Adrenal gland (tissue), 5 donors: ENCODE data around the gene TTC33.

ENCODE experiments used
- POLR2A ChIP-seq, 2 donors: fragments of 450-650 bp; IDR thresholded peaks; one replicate each; pipeline ENCODE4 v1.6.1; 2017; ENCODE audit warnings: antibody characterized with exemption in 2 of 2, mild to moderate bottlenecking in 2 of 2, moderate library complexity in 1 of 2
- TF ChIP-seq, protein P1 (sequence below), 6 experiments: fragments of 450-650 bp in 4 of 6; fragments of 200-600 bp in 2 of 6; sonication (generic) in 1 of 6; IDR thresholded peaks; 1 replicate in 5 of 6; 2 replicates in 1 of 6; pipeline versions ENCODE4 v1.5.1 to v1.8.0; 2016 to 2021; ENCODE audit warnings: antibody characterized with exemption in 6 of 6, mild to moderate bottlenecking in 2 of 6, moderate library complexity in 1 of 6
- donor health status: DM: no; HTN: no; CAD: no.

DNA sequence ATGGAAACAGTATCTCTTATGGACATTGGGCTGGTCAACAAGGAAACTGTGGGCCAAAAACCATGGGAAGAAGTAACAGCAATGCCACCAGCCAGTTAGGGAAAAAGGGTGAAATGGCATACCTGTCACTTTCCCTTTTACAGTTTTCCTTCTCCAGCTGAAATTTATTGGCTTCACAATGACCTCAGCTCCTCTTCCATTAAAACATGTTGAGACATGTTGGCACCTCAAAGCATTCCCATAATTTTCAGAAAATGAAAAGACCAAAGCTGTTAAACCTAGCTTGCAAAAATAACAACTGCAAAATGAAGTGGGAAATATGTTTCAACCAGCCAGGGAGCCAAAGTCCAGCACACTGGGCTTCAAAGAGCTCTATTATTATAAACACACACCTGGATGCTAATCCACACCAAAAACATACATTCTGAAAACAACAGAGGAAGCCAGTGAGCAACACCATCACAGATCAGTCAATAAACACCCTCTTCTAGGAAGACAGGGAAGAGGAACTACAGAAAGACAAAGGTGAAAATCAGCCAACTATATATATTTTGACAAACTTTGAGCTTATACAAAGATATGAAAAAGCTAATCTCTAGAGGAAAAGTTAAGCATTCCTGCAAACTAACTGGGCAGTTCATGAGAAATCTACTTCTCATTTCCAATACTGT is 154.4 kb downstream of the TTC33 start:
- TF ChIP-seq, protein P1, sequence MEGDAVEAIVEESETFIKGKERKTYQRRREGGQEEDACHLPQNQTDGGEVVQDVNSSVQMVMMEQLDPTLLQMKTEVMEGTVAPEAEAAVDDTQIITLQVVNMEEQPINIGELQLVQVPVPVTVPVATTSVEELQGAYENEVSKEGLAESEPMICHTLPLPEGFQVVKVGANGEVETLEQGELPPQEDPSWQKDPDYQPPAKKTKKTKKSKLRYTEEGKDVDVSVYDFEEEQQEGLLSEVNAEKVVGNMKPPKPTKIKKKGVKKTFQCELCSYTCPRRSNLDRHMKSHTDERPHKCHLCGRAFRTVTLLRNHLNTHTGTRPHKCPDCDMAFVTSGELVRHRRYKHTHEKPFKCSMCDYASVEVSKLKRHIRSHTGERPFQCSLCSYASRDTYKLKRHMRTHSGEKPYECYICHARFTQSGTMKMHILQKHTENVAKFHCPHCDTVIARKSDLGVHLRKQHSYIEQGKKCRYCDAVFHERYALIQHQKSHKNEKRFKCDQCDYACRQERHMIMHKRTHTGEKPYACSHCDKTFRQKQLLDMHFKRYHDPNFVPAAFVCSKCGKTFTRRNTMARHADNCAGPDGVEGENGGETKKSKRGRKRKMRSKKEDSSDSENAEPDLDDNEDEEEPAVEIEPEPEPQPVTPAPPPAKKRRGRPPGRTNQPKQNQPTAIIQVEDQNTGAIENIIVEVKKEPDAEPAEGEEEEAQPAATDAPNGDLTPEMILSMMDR (IDR thresholded peaks at IDR 0.05), result no peak
- TF ChIP-seq POLR2A (IDR thresholded peaks at IDR 0.05), result no peak
